GM23338 (cell line): Measurements from ENCODE around the gene KMT2C. TPM values are rescaled to one million over a fixed set of nuclear protein-coding genes. Genes with fewer than 3 reads are reported as not detected.

Experiments used
- ATAC-seq: fragments of 200-7000 bp; cut with Tn5 transposase; 3 replicates; pipeline ENCODE4 v1.9.1; 2020
- DNase-seq: peaks from one replicate; pipeline ENCODE4 v3.0.0-alpha.2; 2015; ENCODE audit warnings: low spot score
- H2AFZ ChIP-seq: fragments of 200-600 bp; sonication (generic); 2 replicates; pipeline ENCODE4 v1.8.0; 2016; ENCODE audit warnings: antibody characterized with exemption, mild to moderate bottlenecking, moderate library complexity
- H3F3A ChIP-seq: fragments of 200-600 bp; sonication (generic); replicated peaks from 2 replicates; pipeline ENCODE4 v1.8.0; 2017; ENCODE audit warnings: antibody characterized with exemption, mixed run types, low read depth
- H3K27ac ChIP-seq: fragments of 200-600 bp; sonication (generic); 2 replicates; pipeline ENCODE4 v1.6.1; 2016; ENCODE audit warnings: low read depth
- H3K27me3 ChIP-seq: fragments of 200-600 bp; sonication (generic); 2 replicates; pipeline ENCODE4 v1.8.0; 2016; ENCODE audit warnings: mild to moderate bottlenecking, mixed run types, moderate library complexity; ENCODE audit not compliant: insufficient read depth
- H3K36me3 ChIP-seq: fragments of 200-600 bp; sonication (generic); 2 replicates; pipeline ENCODE4 v1.8.0; 2016; ENCODE audit warnings: mild to moderate bottlenecking; ENCODE audit not compliant: insufficient read depth
- H3K4me1 ChIP-seq: fragments of 200-600 bp; sonication (generic); 2 replicates; pipeline ENCODE4 v1.8.0; 2016; ENCODE audit warnings: mild to moderate bottlenecking, moderate library complexity; ENCODE audit not compliant: insufficient read depth
- H3K4me2 ChIP-seq: fragments of 200-600 bp; sonication (generic); 2 replicates; pipeline ENCODE4 v1.7.1; 2017; ENCODE audit warnings: mixed run types
- H3K4me3 ChIP-seq: fragments of 200-600 bp; sonication (generic); 2 replicates; pipeline ENCODE4 v1.6.1; 2016; ENCODE audit warnings: mixed run types
- H3K79me2 ChIP-seq: fragments of 200-600 bp; sonication (generic); replicated peaks from 2 replicates; pipeline ENCODE4 v1.8.0; 2017; ENCODE audit warnings: mild to moderate bottlenecking; ENCODE audit not compliant: insufficient read depth
- H3K9me2 ChIP-seq: fragments of 200-600 bp; sonication (generic); 2 replicates; pipeline ENCODE4 v1.8.0; 2017; ENCODE audit not compliant: insufficient read depth
- H4K20me1 ChIP-seq: fragments of 200-600 bp; sonication (generic); replicated peaks from 2 replicates; pipeline ENCODE4 v1.8.0; 2017; ENCODE audit warnings: mild to moderate bottlenecking; ENCODE audit not compliant: insufficient read depth
- H3K27ac Mint-ChIP-seq: 2 replicates; pipeline ENCODE4 v1.8.0; 2020; ENCODE audit warnings: inconsistent platforms, mild to moderate bottlenecking, moderate library complexity, mixed read lengths
- H3K27me3 Mint-ChIP-seq: 3 replicates; pipeline ENCODE4 v1.8.0; 2022; ENCODE audit warnings: low read depth, mild to moderate bottlenecking, moderate library complexity, mixed read lengths, inconsistent platforms; ENCODE audit not compliant: insufficient read depth, poor library complexity
- H3K36me3 Mint-ChIP-seq: 3 replicates; pipeline ENCODE4 v1.8.0; 2021; ENCODE audit warnings: low read depth, mild to moderate bottlenecking, inconsistent platforms, moderate library complexity, mixed read lengths
- H3K4me1 Mint-ChIP-seq: 3 replicates; pipeline ENCODE4 v1.8.0; 2020; ENCODE audit warnings: mild to moderate bottlenecking, inconsistent platforms, mixed read lengths
- H3K4me3 Mint-ChIP-seq: 3 replicates; pipeline ENCODE4 v1.8.0; 2021; ENCODE audit warnings: moderate library complexity, mild to moderate bottlenecking, inconsistent platforms, mixed read lengths
- H3K9me3 Mint-ChIP-seq: 3 replicates; pipeline ENCODE4 v1.8.0; 2020; ENCODE audit warnings: moderate library complexity, mild to moderate bottlenecking, inconsistent platforms, mixed read lengths
- JUNB ChIP-seq: IDR thresholded peaks from one replicate; pipeline ENCODE4 v1.6.1; 2016; ENCODE audit warnings: antibody characterized with exemption; ENCODE audit not compliant: unreplicated experiment
- NANOG ChIP-seq: IDR thresholded peaks from 2 replicates; pipeline ENCODE4 v1.6.1; 2016; ENCODE audit warnings: antibody characterized with exemption, borderline replicate concordance
- POLR2AphosphoS5 ChIP-seq: IDR thresholded peaks from 2 replicates; pipeline ENCODE4 v1.6.1; 2016; ENCODE audit warnings: antibody characterized with exemption, low read depth
- ZNF331 ChIP-seq: fragments of 250-450 bp; sonication (Bioruptor Pico); IDR thresholded peaks from 2 replicates; pipeline ENCODE4 v1.5.0; 2020; ENCODE audit warnings: low read depth, mild to moderate bottlenecking, moderate library complexity
- polyA plus RNA-seq: library from polyadenylated mRNA; unstranded; fragments of >200 nt; fragmentation: Nextera tagmentation; extraction: Ambion mirVana; gene quantifications from 2 replicates; pipeline ENCODE4 v1.2.1, GENCODE V29; 2016
- total RNA-seq: library from RNA; depleted of rRNA; stranded (reverse); fragments of >200 nt; shearing (Covaris generic); gene quantifications from 2 replicates; pipeline ENCODE4 v1.2.3, GENCODE V29; 2014
- TF ChIP-seq, protein P1 (sequence below): IDR thresholded peaks from one replicate; pipeline ENCODE4 v1.6.1; 2018; ENCODE audit warnings: antibody characterized with exemption; ENCODE audit not compliant: unreplicated experiment
- TF ChIP-seq, protein P2 (sequence below): fragments of 250-450 bp; sonication (Bioruptor Pico); IDR thresholded peaks from 2 replicates; pipeline ENCODE4 v1.5.0; 2020; ENCODE audit warnings: mild to moderate bottlenecking, moderate library complexity

Gene KMT2C
- total and polyA plus RNA-seq, 2 experiments from 2014 or later: 11.4 to 39.0 TPM

DNA sequence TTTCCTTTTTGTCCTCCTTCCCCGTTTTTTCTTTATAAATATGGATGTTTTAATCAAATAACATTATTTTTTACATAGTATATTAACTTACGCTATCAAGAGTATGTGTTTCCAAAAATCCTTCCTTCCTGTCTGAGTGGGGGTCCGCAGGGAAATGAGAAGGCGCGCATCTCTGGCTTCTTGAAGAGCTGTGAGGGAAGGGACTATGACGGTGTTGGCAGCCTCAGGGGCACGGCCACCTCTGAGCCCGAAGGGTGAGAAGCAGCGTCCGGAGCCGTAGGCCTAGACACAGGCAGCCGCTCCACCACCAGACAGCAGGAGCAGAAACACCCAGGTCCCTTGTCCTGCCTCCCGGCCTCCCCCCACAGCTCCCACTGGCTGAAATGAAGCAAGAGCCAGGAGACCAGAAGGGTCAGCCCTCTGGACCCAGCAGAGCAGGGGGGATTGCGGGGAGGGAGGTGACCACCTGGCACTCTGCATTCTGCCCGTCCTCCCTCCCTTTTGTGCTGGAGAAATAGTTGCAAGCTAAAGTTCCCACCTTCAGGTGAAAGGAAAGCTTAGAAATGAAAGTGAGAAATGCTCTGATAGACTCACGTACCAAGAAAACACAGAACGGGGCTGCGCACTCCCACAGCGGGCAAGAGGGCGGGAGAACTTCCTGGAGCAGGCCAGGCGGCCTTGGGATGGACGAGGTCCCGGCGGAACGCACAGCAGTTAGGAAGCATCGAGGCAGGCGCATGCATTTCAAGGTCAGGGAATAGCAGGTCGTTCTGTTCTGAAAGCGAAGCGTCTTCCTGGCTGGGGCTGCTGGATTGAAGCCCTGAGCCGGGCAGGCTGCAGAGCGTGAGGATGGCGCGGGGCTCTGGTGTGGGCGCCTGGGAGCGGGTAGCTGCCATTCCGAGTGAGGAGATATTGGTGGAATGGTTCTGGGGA lies 304.9 kb downstream of the KMT2C start:
- DNase-seq: no peak

More for the DNA sequence above, 304.9 kb downstream of the KMT2C start:
- Histone ChIP-seq H3K27ac (no peak overlapping the region), H3K9me2 (no peaks in the 10 kb centered on the region), H3K27me3 (no peaks in the 10 kb centered on the region), H3K4me2 (no peak overlapping the region), H3K4me1 (no peaks in the 10 kb centered on the region), H3F3A (no peaks in the 10 kb centered on the region), H3K4me3 (no peak overlapping the region), H3K36me3 (no peaks in the 10 kb centered on the region), H2AFZ (no peak overlapping the region), H3K79me2 (no peaks in the 10 kb centered on the region), H4K20me1 (no peaks in the 10 kb centered on the region; the same call in 1 of the 2 replicates)
- no peak for TF ChIP-seq ZNF331 (CRISPR knock-in tag)
- TF ChIP-seq, protein P1, sequence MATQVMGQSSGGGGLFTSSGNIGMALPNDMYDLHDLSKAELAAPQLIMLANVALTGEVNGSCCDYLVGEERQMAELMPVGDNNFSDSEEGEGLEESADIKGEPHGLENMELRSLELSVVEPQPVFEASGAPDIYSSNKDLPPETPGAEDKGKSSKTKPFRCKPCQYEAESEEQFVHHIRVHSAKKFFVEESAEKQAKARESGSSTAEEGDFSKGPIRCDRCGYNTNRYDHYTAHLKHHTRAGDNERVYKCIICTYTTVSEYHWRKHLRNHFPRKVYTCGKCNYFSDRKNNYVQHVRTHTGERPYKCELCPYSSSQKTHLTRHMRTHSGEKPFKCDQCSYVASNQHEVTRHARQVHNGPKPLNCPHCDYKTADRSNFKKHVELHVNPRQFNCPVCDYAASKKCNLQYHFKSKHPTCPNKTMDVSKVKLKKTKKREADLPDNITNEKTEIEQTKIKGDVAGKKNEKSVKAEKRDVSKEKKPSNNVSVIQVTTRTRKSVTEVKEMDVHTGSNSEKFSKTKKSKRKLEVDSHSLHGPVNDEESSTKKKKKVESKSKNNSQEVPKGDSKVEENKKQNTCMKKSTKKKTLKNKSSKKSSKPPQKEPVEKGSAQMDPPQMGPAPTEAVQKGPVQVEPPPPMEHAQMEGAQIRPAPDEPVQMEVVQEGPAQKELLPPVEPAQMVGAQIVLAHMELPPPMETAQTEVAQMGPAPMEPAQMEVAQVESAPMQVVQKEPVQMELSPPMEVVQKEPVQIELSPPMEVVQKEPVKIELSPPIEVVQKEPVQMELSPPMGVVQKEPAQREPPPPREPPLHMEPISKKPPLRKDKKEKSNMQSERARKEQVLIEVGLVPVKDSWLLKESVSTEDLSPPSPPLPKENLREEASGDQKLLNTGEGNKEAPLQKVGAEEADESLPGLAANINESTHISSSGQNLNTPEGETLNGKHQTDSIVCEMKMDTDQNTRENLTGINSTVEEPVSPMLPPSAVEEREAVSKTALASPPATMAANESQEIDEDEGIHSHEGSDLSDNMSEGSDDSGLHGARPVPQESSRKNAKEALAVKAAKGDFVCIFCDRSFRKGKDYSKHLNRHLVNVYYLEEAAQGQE: no peak
- TF ChIP-seq POLR2AphosphoS5: no peak
- TF ChIP-seq NANOG: no peak
- no peak for TF ChIP-seq JUNB
- TF ChIP-seq, protein P2, sequence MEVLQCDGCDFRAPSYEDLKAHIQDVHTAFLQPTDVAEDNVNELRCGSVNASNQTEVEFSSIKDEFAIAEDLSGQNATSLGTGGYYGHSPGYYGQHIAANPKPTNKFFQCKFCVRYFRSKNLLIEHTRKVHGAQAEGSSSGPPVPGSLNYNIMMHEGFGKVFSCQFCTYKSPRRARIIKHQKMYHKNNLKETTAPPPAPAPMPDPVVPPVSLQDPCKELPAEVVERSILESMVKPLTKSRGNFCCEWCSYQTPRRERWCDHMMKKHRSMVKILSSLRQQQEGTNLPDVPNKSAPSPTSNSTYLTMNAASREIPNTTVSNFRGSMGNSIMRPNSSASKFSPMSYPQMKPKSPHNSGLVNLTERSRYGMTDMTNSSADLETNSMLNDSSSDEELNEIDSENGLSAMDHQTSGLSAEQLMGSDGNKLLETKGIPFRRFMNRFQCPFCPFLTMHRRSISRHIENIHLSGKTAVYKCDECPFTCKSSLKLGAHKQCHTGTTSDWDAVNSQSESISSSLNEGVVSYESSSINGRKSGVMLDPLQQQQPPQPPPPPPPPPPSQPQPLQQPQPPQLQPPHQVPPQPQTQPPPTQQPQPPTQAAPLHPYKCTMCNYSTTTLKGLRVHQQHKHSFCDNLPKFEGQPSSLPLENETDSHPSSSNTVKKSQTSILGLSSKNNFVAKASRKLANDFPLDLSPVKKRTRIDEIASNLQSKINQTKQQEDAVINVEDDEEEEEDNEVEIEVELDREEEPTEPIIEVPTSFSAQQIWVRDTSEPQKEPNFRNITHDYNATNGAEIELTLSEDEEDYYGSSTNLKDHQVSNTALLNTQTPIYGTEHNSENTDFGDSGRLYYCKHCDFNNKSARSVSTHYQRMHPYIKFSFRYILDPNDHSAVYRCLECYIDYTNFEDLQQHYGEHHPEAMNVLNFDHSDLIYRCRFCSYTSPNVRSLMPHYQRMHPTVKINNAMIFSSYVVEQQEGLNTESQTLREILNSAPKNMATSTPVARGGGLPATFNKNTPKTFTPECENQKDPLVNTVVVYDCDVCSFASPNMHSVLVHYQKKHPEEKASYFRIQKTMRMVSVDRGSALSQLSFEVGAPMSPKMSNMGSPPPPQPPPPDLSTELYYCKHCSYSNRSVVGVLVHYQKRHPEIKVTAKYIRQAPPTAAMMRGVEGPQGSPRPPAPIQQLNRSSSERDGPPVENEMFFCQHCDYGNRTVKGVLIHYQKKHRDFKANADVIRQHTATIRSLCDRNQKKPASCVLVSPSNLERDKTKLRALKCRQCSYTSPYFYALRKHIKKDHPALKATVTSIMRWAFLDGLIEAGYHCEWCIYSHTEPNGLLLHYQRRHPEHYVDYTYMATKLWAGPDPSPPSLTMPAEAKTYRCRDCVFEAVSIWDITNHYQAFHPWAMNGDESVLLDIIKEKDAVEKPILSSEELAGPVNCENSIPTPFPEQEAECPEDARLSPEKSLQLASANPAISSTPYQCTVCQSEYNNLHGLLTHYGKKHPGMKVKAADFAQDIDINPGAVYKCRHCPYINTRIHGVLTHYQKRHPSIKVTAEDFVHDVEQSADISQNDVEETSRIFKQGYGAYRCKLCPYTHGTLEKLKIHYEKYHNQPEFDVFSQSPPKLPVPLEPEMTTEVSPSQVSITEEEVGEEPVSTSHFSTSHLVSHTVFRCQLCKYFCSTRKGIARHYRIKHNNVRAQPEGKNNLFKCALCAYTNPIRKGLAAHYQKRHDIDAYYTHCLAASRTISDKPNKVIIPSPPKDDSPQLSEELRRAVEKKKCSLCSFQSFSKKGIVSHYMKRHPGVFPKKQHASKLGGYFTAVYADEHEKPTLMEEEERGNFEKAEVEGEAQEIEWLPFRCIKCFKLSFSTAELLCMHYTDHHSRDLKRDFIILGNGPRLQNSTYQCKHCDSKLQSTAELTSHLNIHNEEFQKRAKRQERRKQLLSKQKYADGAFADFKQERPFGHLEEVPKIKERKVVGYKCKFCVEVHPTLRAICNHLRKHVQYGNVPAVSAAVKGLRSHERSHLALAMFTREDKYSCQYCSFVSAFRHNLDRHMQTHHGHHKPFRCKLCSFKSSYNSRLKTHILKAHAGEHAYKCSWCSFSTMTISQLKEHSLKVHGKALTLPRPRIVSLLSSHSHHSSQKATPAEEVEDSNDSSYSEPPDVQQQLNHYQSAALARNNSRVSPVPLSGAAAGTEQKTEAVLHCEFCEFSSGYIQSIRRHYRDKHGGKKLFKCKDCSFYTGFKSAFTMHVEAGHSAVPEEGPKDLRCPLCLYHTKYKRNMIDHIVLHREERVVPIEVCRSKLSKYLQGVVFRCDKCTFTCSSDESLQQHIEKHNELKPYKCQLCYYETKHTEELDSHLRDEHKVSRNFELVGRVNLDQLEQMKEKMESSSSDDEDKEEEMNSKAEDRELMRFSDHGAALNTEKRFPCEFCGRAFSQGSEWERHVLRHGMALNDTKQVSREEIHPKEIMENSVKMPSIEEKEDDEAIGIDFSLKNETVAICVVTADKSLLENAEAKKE: no peak
- peaks cover 13% of the 10 kb centered on the region for H3K27me3 Mint-ChIP-seq
- H3K27ac Mint-ChIP-seq: no peak overlapping the region
- no peak for ATAC-seq
- H3K4me1 Mint-ChIP-seq: no peaks in the 10 kb centered on the region; the same call in 1 of the 3 replicates
- H3K36me3 Mint-ChIP-seq: peaks cover 28% of the 10 kb centered on the region
- peaks cover 5% of the 10 kb centered on the region; the same call in 2 of the 3 replicates for H3K9me3 Mint-ChIP-seq
- no peak overlapping the region for H3K4me3 Mint-ChIP-seq
